ENCODE measurements around the gene SGSH.
"Not testable (repeated sequence)": the region's sequence is repeated elsewhere in the genome, so short reads cannot be mapped to it uniquely, and the experiment has no call there.

SGSH gene

GRCh38 chr17:80260069-80260535, 40.0 kb upstream of the SGSH start:
- Mint-ChIP-seq H3K4me3 (peak overlapping the region; percentile 87), H3K4me1 (peaks cover 69% of the 10 kb centered on the region), H3K27ac (peak overlapping the region; percentile 95), H3K9me3 (no peaks in the 10 kb centered on the region), H3K27me3 (no peaks in the 10 kb centered on the region), H3K36me3 (peaks cover 12% of the 10 kb centered on the region)
- peak; percentile 83 for DNase-seq
- CTCF ChIA-PET, result no interaction called here

GRCh38 chr17:80259457-80260068, 39.4 kb upstream of the SGSH start:
- Mint-ChIP-seq H3K27ac (peak overlapping the region; percentile 95), H3K27me3 (no peaks in the 10 kb centered on the region), H3K4me1 (peaks cover 72% of the 10 kb centered on the region), H3K9me3 (no peaks in the 10 kb centered on the region), H3K36me3 (peaks cover 8% of the 10 kb centered on the region), H3K4me3 (peak overlapping the region; percentile 87)
- no peak for DNase-seq
- CTCF ChIA-PET, result no interaction called here

GRCh38 chr17:80258296-80258695, 38.2 kb upstream of the SGSH start:
- Mint-ChIP-seq H3K27ac (peak overlapping the region; percentile 95), H3K4me1 (peaks cover 81% of the 10 kb centered on the region)
- H3K9me3 Mint-ChIP-seq, CTCF ChIA-PET, H3K4me3 Mint-ChIP-seq, H3K36me3 Mint-ChIP-seq, DNase-seq, H3K27me3 Mint-ChIP-seq: not testable (repeated sequence)

GRCh38 chr17:80257716-80258213, 37.6 kb upstream of the SGSH start:
- no peaks in the 10 kb centered on the region for H3K27me3 Mint-ChIP-seq
- H3K27ac Mint-ChIP-seq, result peak overlapping the region; percentile 95
- H3K4me1 Mint-ChIP-seq, result peaks cover 82% of the 10 kb centered on the region
- DNase-seq, result no peak
- CTCF ChIA-PET, result no interaction called here
- H3K36me3 Mint-ChIP-seq, result peaks cover 2% of the 10 kb centered on the region
- H3K9me3 Mint-ChIP-seq, result no peaks in the 10 kb centered on the region
- no peak overlapping the region for H3K4me3 Mint-ChIP-seq

GRCh38 chr17:80256034-80256350, 35.9 kb upstream of the SGSH start:
- no peak overlapping the region for H3K4me3 Mint-ChIP-seq
- CTCF ChIA-PET, result interaction anchor here (0.9 kb wide), 1 partner anchor 10 kb away, joined by 3 read pairs; no protein-coding TSS in a partner anchor
- peaks cover 2% of the 10 kb centered on the region for H3K36me3 Mint-ChIP-seq
- H3K27ac Mint-ChIP-seq, result peak overlapping the region; percentile 68
- no peak for DNase-seq
- no peaks in the 10 kb centered on the region for H3K9me3 Mint-ChIP-seq
- H3K4me1 Mint-ChIP-seq, result peaks cover 78% of the 10 kb centered on the region
- H3K27me3 Mint-ChIP-seq, result no peaks in the 10 kb centered on the region

GRCh38 chr17:80254396-80255251, 34.5 kb upstream of the SGSH start:
- peak overlapping the region; percentile 86 for H3K27ac Mint-ChIP-seq
- H3K4me1 Mint-ChIP-seq, result peaks cover 74% of the 10 kb centered on the region
- DNase-seq, result peak; percentile 76
- H3K4me3 Mint-ChIP-seq, result peak overlapping the region; percentile 14
- CTCF ChIA-PET, result interaction anchor here (1.4 kb wide), 1 partner anchor 173 kb away, joined by 3 read pairs; no protein-coding TSS in a partner anchor
- no peaks in the 10 kb centered on the region for H3K9me3 Mint-ChIP-seq
- peaks cover under 1% of the 10 kb centered on the region for H3K36me3 Mint-ChIP-seq
- H3K27me3 Mint-ChIP-seq, result no peaks in the 10 kb centered on the region

GRCh38 chr17:80253631-80254395, 33.7 kb upstream of the SGSH start:
- no peaks in the 10 kb centered on the region for H3K9me3 Mint-ChIP-seq
- no peaks in the 10 kb centered on the region for H3K27me3 Mint-ChIP-seq
- no peaks in the 10 kb centered on the region for H3K36me3 Mint-ChIP-seq
- no peak overlapping the region for H3K4me3 Mint-ChIP-seq
- DNase-seq, result no peak
- no peak overlapping the region for H3K27ac Mint-ChIP-seq
- CTCF ChIA-PET, result interaction anchor here (1.0 to 3.7 kb wide), 3 partner anchors 16 to 172 kb away, joined by 3 to 33 read pairs (median 3); no protein-coding TSS in a partner anchor
- peaks cover 66% of the 10 kb centered on the region for H3K4me1 Mint-ChIP-seq

- Mint-ChIP-seq H3K36me3 (no peaks in the 10 kb centered on the region), H3K27ac (no peak overlapping the region), H3K9me3 (no peaks in the 10 kb centered on the region), H3K4me3 (no peak overlapping the region), H3K27me3 (no peaks in the 10 kb centered on the region), H3K4me1 (peaks cover 57% of the 10 kb centered on the region)
- peak; percentile 91 for DNase-seq
- CTCF ChIA-PET, result interaction anchor here (1.0 to 3.7 kb wide), 3 partner anchors 15 to 57 kb away, joined by 3 to 33 read pairs (median 4); no protein-coding TSS in a partner anchor
Observed at GRCh38 chr17:80252871-80253270, 32.7 kb upstream of the SGSH start.

GRCh38 chr17:80251966-80252365, 31.8 kb upstream of the SGSH start:
- Mint-ChIP-seq H3K27me3 (no peaks in the 10 kb centered on the region), H3K27ac (no peak overlapping the region), H3K4me1 (peaks cover 50% of the 10 kb centered on the region), H3K9me3 (no peaks in the 10 kb centered on the region), H3K36me3 (no peaks in the 10 kb centered on the region), H3K4me3 (no peak overlapping the region)
- CTCF ChIA-PET, result interaction anchor here (0.6 to 3.7 kb wide), 5 partner anchors 33 to 169 kb away, joined by 3 to 33 read pairs (median 4); no protein-coding TSS in a partner anchor
- no peak for DNase-seq

- Mint-ChIP-seq H3K27ac (no peak overlapping the region), H3K9me3 (no peaks in the 10 kb centered on the region), H3K4me1 (peaks cover 24% of the 10 kb centered on the region), H3K27me3 (no peaks in the 10 kb centered on the region), H3K36me3 (no peaks in the 10 kb centered on the region), H3K4me3 (no peak overlapping the region)
- DNase-seq, result no peak
- CTCF ChIA-PET, result no interaction called here
Observed at GRCh38 chr17:80248894-80249710, 29.0 kb upstream of the SGSH start.

GRCh38 chr17:80248001-80248893, 28.1 kb upstream of the SGSH start:
- Mint-ChIP-seq H3K9me3 (no peaks in the 10 kb centered on the region), H3K4me1 (peaks cover 15% of the 10 kb centered on the region), H3K4me3 (no peak overlapping the region), H3K27me3 (no peaks in the 10 kb centered on the region), H3K27ac (no peak overlapping the region), H3K36me3 (no peaks in the 10 kb centered on the region)
- DNase-seq, result no peak
- CTCF ChIA-PET, result no interaction called here

GRCh38 chr17:80247561-80247960, 27.4 kb upstream of the SGSH start:
- H3K4me3 Mint-ChIP-seq, result no peak overlapping the region
- H3K36me3 Mint-ChIP-seq, result no peaks in the 10 kb centered on the region
- H3K9me3 Mint-ChIP-seq, result no peaks in the 10 kb centered on the region
- H3K27me3 Mint-ChIP-seq, result no peaks in the 10 kb centered on the region
- CTCF ChIA-PET, result no interaction called here
- DNase-seq, result no peak
- H3K27ac Mint-ChIP-seq, result no peak overlapping the region
- H3K4me1 Mint-ChIP-seq, result peaks cover 9% of the 10 kb centered on the region

- no peaks in the 10 kb centered on the region for H3K27me3 Mint-ChIP-seq
- no peak for DNase-seq
- CTCF ChIA-PET, result no interaction called here
- H3K36me3 Mint-ChIP-seq, result no peaks in the 10 kb centered on the region
- no peak overlapping the region for H3K4me3 Mint-ChIP-seq
- no peaks in the 10 kb centered on the region for H3K9me3 Mint-ChIP-seq
- peaks cover 1% of the 10 kb centered on the region for H3K4me1 Mint-ChIP-seq
- no peak overlapping the region for H3K27ac Mint-ChIP-seq
Observed at GRCh38 chr17:80246726-80247125, 26.6 kb upstream of the SGSH start.
